Panc1 (cell line): ENCODE data around the gene NAGPA. TPM values are rescaled to one million over a fixed set of nuclear protein-coding genes. Genes with fewer than 3 reads are reported as not detected.

Experiments used
- ATAC-seq: fragments of 200-7000 bp; cut with Tn5 transposase; 2 replicates; pipeline ENCODE4 v1.9.1; 2020; ENCODE audit warnings: mild to moderate bottlenecking, moderate library complexity
- BruUV-seq: library from RNA; stranded (reverse); fragments of 400-500 nt; replicated peaks from 2 replicates; lab custom pipeline; 2021; lab: Mats Ljungman, UMichigan
- CTCF ChIA-PET: fragments of 300-600 bp; sonication (Branson Sonifier 250); formaldehyde crosslinking; loops from one replicate; lab custom pipeline; 2022; ENCODE audit warnings: antibody characterized with exemption; lab: Charles Lee
- POLR2A ChIA-PET: fragments of 300-600 bp; sonication (Branson Sonifier 250); formaldehyde crosslinking; loops from one replicate; lab custom pipeline; 2022; ENCODE audit warnings: antibody characterized with exemption; lab: Charles Lee
- DNase-seq: peaks from one replicate; pipeline ENCODE4 v3.0.0-alpha.2; 2010; ENCODE audit warnings: low read depth, low spot score
- H3K27ac ChIP-seq: 2 replicates; pipeline ENCODE4 v1.5.1; 2011; ENCODE audit warnings: mild to moderate bottlenecking, low read length, inconsistent platforms
- H3K27me3 ChIP-seq: fragments of 200-500 bp; sonication (Bioruptor generic); 2 replicates; pipeline ENCODE4 v1.6.0; 2014; ENCODE audit warnings: low read length, inconsistent platforms; ENCODE audit not compliant: control insufficient read depth, insufficient read depth
- H3K36me3 ChIP-seq: fragments of 200-500 bp; sonication (Bioruptor generic); 2 replicates; pipeline ENCODE4 v1.5.1; 2014; ENCODE audit warnings: inconsistent platforms, mild to moderate bottlenecking, low read length, moderate library complexity; ENCODE audit not compliant: control insufficient read depth, insufficient read depth
- H3K4me1 ChIP-seq: 2 replicates; pipeline ENCODE4 v1.5.1; 2011; ENCODE audit warnings: inconsistent platforms, mild to moderate bottlenecking, low read length, moderate library complexity; ENCODE audit not compliant: control insufficient read depth, insufficient read depth
- H3K4me3 ChIP-seq, 2 experiments: 2 replicates each; pipeline ENCODE4 v1.5.1; 2011 to 2012; ENCODE audit warnings: low read depth in 2 of 2, low read length in 2 of 2, mild to moderate bottlenecking in 2 of 2, inconsistent platforms in 1 of 2, moderate library complexity in 1 of 2
- H3K9me3 ChIP-seq: fragments of 200-500 bp; sonication (Bioruptor generic); 2 replicates; pipeline ENCODE4 v1.5.1; 2014; ENCODE audit warnings: low read depth, mild to moderate bottlenecking, inconsistent platforms, low read length, moderate library complexity; ENCODE audit not compliant: control insufficient read depth, insufficient read depth
- CTCF ChIP-seq: fragments of 450-650 bp; IDR thresholded peaks from 2 replicates; pipeline ENCODE4 v1.5.1; 2017; ENCODE audit warnings: mild to moderate bottlenecking
- POLR2AphosphoS5 ChIP-seq: IDR thresholded peaks from 2 replicates; pipeline ENCODE4 v1.6.1; 2012; ENCODE audit warnings: mild to moderate bottlenecking, low read depth, low read length, moderate library complexity
- SIN3A ChIP-seq: IDR thresholded peaks from 2 replicates; pipeline ENCODE4 v1.6.1; 2012; ENCODE audit warnings: low read depth, mild to moderate bottlenecking, low read length, moderate library complexity, borderline replicate concordance; ENCODE audit not compliant: insufficient read depth
- TCF7L2 ChIP-seq: IDR thresholded peaks from 2 replicates; pipeline ENCODE4 v1.6.1; 2011; ENCODE audit warnings: mild to moderate bottlenecking, low read depth, low read length, inconsistent platforms
- in situ Hi-C: cut with HindIII; loops from 2 replicates; pipeline ENCODE4 v1.10.0; 2016; ENCODE audit warnings: low sequenced_read_pairs, low pct_unique_long_range_greater_than_20kb
- intact Hi-C: fragments of 100-400 bp; cut with micrococcal nuclease; formaldehyde crosslinking; loops from one replicate; pipeline ENCODE4 v1.10.0; 2022; ENCODE audit not compliant: unreplicated experiment
- total RNA-seq: library from RNA; stranded (reverse); gene quantifications from one replicate; pipeline ENCODE4 v1.2.1, GENCODE V29; 2021; ENCODE audit not compliant: unreplicated experiment
- TF ChIP-seq, protein P1 (sequence below), 2 experiments: IDR thresholded peaks; 2 replicates each; pipeline ENCODE4 v1.6.1; 2011 to 2012; ENCODE audit warnings: low read depth in 2 of 2, control low read depth in 1 of 2, low read length in 1 of 2, mild to moderate bottlenecking in 1 of 2, moderate library complexity in 1 of 2; ENCODE audit not compliant: insufficient read depth in 1 of 2

Gene NAGPA
- total RNA-seq, 1 experiment from 2014 or later, result 19.2 TPM

DNA sequence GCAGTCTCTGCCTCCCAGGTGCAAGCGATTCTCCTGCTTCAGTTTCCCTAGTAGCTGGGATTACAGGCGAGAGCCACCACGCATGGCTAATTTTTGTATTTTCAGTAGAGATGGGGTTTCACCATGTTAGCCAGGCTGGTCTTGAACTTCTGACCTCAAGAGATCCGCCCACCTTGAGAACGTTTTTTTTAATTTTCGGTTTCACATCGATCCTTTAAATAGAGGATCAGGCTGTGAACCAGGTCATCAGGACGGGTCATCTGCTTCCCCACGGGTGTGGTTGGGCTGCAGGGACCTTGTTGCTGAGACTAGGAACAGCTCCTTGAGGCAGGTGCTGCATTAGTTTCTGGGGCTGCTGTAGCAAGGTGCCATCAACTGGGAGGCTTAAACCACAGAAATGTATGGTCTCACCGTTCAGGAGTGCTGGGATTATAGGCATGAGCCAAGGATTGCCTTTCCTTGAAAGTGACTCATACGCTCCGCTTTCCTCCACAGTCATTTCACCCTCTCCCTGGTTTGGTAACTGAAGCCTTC is 7.9 kb upstream of the NAGPA start:
- Histone ChIP-seq H3K4me3 (peak overlapping the region in 1 of 2 experiments; percentile 25; a peak in 2 of 4 replicates), H3K4me1 (no peaks in the 10 kb centered on the region), H3K27ac (no peak overlapping the region), H3K9me3 (no peaks in the 10 kb centered on the region), H3K36me3 (no peaks in the 10 kb centered on the region), H3K27me3 (0 out of 2 replicates have a peak, but pooled peaks cover 3% of the 10 kb centered on the region)
- TF ChIP-seq CTCF (no peak), SIN3A (no peak), POLR2AphosphoS5 (no peak), TCF7L2 (no peak)
- TF ChIP-seq, protein P1, sequence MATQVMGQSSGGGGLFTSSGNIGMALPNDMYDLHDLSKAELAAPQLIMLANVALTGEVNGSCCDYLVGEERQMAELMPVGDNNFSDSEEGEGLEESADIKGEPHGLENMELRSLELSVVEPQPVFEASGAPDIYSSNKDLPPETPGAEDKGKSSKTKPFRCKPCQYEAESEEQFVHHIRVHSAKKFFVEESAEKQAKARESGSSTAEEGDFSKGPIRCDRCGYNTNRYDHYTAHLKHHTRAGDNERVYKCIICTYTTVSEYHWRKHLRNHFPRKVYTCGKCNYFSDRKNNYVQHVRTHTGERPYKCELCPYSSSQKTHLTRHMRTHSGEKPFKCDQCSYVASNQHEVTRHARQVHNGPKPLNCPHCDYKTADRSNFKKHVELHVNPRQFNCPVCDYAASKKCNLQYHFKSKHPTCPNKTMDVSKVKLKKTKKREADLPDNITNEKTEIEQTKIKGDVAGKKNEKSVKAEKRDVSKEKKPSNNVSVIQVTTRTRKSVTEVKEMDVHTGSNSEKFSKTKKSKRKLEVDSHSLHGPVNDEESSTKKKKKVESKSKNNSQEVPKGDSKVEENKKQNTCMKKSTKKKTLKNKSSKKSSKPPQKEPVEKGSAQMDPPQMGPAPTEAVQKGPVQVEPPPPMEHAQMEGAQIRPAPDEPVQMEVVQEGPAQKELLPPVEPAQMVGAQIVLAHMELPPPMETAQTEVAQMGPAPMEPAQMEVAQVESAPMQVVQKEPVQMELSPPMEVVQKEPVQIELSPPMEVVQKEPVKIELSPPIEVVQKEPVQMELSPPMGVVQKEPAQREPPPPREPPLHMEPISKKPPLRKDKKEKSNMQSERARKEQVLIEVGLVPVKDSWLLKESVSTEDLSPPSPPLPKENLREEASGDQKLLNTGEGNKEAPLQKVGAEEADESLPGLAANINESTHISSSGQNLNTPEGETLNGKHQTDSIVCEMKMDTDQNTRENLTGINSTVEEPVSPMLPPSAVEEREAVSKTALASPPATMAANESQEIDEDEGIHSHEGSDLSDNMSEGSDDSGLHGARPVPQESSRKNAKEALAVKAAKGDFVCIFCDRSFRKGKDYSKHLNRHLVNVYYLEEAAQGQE (IDR thresholded peaks at IDR 0.05; ENCODE audit: insufficient read depth in 1 of 2, low read depth in 2 of 2, low read length in 1 of 2), result no peak
- POLR2A ChIA-PET, result no interaction called here
- BruUV-seq, result no TSS peak
- intact Hi-C loops (no loop called here), in situ Hi-C loops (no loop called here)
- CTCF ChIA-PET, result interaction anchor here (0.6 kb wide), 1 partner anchor 424 kb away, joined by 4 read pairs; no protein-coding TSS in a partner anchor
- ATAC-seq, result peak; percentile 81
- DNase-seq, result peak; percentile 63

DNA sequence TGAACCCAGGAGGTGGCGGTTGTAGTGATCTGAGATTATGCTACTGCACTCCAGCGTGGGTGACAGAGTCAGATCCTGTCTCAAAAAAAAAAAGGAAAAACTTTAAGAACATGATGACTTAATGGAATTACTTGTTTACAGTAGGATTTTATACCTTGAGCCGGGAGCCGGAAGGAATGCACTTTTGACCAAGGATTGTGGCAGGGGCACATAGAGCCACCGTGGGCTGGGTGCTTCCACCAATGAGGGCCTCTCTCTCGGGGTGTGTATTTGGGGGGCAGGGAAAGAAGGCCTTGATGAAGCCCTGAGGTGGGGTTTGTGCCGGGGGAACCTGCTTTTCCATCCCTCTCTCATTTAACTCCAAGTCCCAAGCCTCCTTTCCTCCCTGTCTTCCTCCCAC is 6.7 kb upstream of the NAGPA start:
- Histone ChIP-seq H3K4me1 (no peaks in the 10 kb centered on the region), H3K4me3 (no peak overlapping the region), H3K27ac (no peak overlapping the region), H3K9me3 (no peaks in the 10 kb centered on the region), H3K36me3 (no peaks in the 10 kb centered on the region), H3K27me3 (0 out of 2 replicates have a peak, but pooled peaks cover 3% of the 10 kb centered on the region)
- in situ Hi-C loops (no loop called here), intact Hi-C loops (no loop called here)
- no peak for ATAC-seq
- TF ChIP-seq, protein P1 (IDR thresholded peaks at IDR 0.05; ENCODE audit: insufficient read depth in 1 of 2, low read depth in 2 of 2, low read length in 1 of 2), result no peak
- TF ChIP-seq POLR2AphosphoS5 (no peak), TCF7L2 (no peak), CTCF (no peak), SIN3A (no peak)
- BruUV-seq, result no TSS peak
- no peak for DNase-seq
- ChIA-PET POLR2A (no interaction called here), CTCF (interaction anchor here (0.7 kb wide), 1 partner anchor 31 kb away, joined by 3 read pairs; the partner anchor contains the start of gene ALG1)
